HepG2 (cell line): Measurements from ENCODE around the gene ADARB2. TPM values are rescaled to one million over a fixed set of nuclear protein-coding genes. Genes with fewer than 3 reads are reported as not detected.

Experiments
- ATAC-seq: fragments of 200-7000 bp; cut with Tn5 transposase; 3 replicates; pipeline ENCODE4 v1.9.1; 2020; ENCODE audit warnings: mild to moderate bottlenecking, moderate library complexity
- BruUV-seq: library from RNA; stranded (reverse); fragments of 400-500 nt; replicated peaks from 2 replicates; lab custom pipeline; 2021; lab: Mats Ljungman, UMichigan
- CTCF ChIA-PET: fragments of 300-600 bp; formaldehyde crosslinking; extraction: SDS; loops from one replicate; lab custom pipeline; 2021; ENCODE audit warnings: low total read pairs, inconsistent platforms, low intra/inter-chr PET ratio; lab: Yijun Ruan, JAX
- POLR2A ChIA-PET: fragments of 350-600 bp; sonication (Branson Sonifier 250); formaldehyde crosslinking; loops from one replicate; lab custom pipeline; 2020; ENCODE audit warnings: antibody characterized with exemption, inconsistent platforms; lab: Yijun Ruan, JAX
- DNase-seq: peaks from one replicate; pipeline ENCODE4 v3.0.0-alpha.2; 2015; ENCODE audit warnings: low spot score
- FAIRE-seq: peaks from 3 replicates; lab custom pipeline; 2011; peaks lifted over from hg19 to GRCh38; lab: Jason Lieb, UNC
- H2AFZ ChIP-seq: one replicate; pipeline ENCODE4 v1.6.1; 2011; ENCODE audit warnings: low read length, inconsistent platforms
- H3K27ac ChIP-seq: fragments of 300-600 bp; 3 replicates; pipeline ENCODE4 v1.8.0; 2011; ENCODE audit warnings: mixed run types, mild to moderate bottlenecking, mixed read lengths, low read length, inconsistent platforms; ENCODE audit not compliant: insufficient read depth; ENCODE audit errors: extremely low read length
- H3K27me3 ChIP-seq, 2 experiments: fragments of 200-600 bp in 1 of 2; 2 replicates in 1 of 2; 3 replicates in 1 of 2; pipeline versions ENCODE4 v1.6.0 to v1.8.0; 2011; ENCODE audit warnings: low read length in 2 of 2, mild to moderate bottlenecking in 2 of 2, moderate library complexity in 2 of 2, inconsistent platforms in 1 of 2; ENCODE audit not compliant: insufficient read depth in 2 of 2, control insufficient read depth in 1 of 2
- H3K36me3 ChIP-seq, 2 experiments: fragments of 200-600 bp in 1 of 2; replicated peaks in 1 of 2; 2 replicates in 1 of 2; 3 replicates in 1 of 2; pipeline versions ENCODE4 v1.5.1 to v1.8.0; 2011; ENCODE audit warnings: low read length in 2 of 2, inconsistent platforms in 1 of 2; ENCODE audit not compliant: insufficient read depth in 2 of 2, control insufficient read depth in 1 of 2
- H3K4me1 ChIP-seq: 2 replicates; pipeline ENCODE4 v1.5.1; 2012; ENCODE audit warnings: low read length, inconsistent platforms; ENCODE audit not compliant: insufficient read depth
- H3K4me2 ChIP-seq: 2 replicates; pipeline ENCODE4 v1.6.0; 2011; ENCODE audit warnings: low read depth, low read length, inconsistent platforms
- H3K4me3 ChIP-seq, 3 experiments: fragments of 200-600 bp in 1 of 3; sonication (generic), shearing (Covaris generic) in 1 of 3; replicated peaks in 1 of 3; 2 replicates each; pipeline ENCODE4 v1.5.1; 2011 to 2016; ENCODE audit warnings: low read length in 3 of 3, inconsistent platforms in 2 of 3, low read depth in 2 of 3, mild to moderate bottlenecking in 2 of 3, control low read depth in 1 of 3, mixed read lengths in 1 of 3; ENCODE audit not compliant: insufficient read depth in 1 of 3
- H3K79me2 ChIP-seq: one replicate; pipeline ENCODE4 v1.6.1; 2011; ENCODE audit warnings: low read length, inconsistent platforms; ENCODE audit not compliant: insufficient read depth
- H3K9ac ChIP-seq: 2 replicates; pipeline ENCODE4 v1.6.0; 2011; ENCODE audit warnings: mild to moderate bottlenecking, low read depth, low read length, inconsistent platforms; ENCODE audit not compliant: insufficient read depth
- H3K9me3 ChIP-seq: 2 replicates; pipeline ENCODE4 v1.5.1; 2012; ENCODE audit warnings: mild to moderate bottlenecking, low read length
- H4K20me1 ChIP-seq: 2 replicates; pipeline ENCODE4 v1.6.0; 2011; ENCODE audit warnings: inconsistent platforms, mild to moderate bottlenecking, low read length, moderate library complexity; ENCODE audit not compliant: insufficient read depth
- CREBL2 ChIP-seq: sonication (generic); formaldehyde crosslinking; IDR thresholded peaks from 2 replicates; pipeline ENCODE4 v1.8.1; 2023; ENCODE audit warnings: missing genetic modification reagents, mild to moderate bottlenecking, borderline replicate concordance
- FOXP4 ChIP-seq: sonication (generic); formaldehyde crosslinking; IDR thresholded peaks from 2 replicates; pipeline ENCODE4 v1.4.0; 2020; ENCODE audit warnings: missing genetic modification reagents
- IKZF1 ChIP-seq: fragments of 450-650 bp; IDR thresholded peaks from 2 replicates; pipeline ENCODE4 v1.7.1; 2016
- MAZ ChIP-seq, 2 experiments: sonication (generic) in 1 of 2; formaldehyde crosslinking in 1 of 2; IDR thresholded peaks; 2 replicates each; pipeline versions ENCODE4 v1.5.0 to v1.6.1; 2012 to 2020; ENCODE audit warnings: low read depth in 2 of 2, mild to moderate bottlenecking in 2 of 2, borderline replicate concordance in 1 of 2, improper control_type of control experiment in 1 of 2, low read length in 1 of 2, missing genetic modification reagents in 1 of 2, moderate library complexity in 1 of 2
- ONECUT2 ChIP-seq: sonication (generic); formaldehyde crosslinking; IDR thresholded peaks from 2 replicates; pipeline ENCODE4 v1.4.0; 2020; ENCODE audit warnings: missing genetic modification reagents
- SNRNP70 ChIP-seq: fragments of 200-400 bp; formaldehyde crosslinking; IDR thresholded peaks from 2 replicates; pipeline ENCODE4 v1.6.1; 2017; ENCODE audit warnings: mild to moderate bottlenecking, low read depth, low read length, moderate library complexity
- TERF1 ChIP-seq: sonication (generic); formaldehyde crosslinking; IDR thresholded peaks from 2 replicates; pipeline ENCODE4 v1.8.0; 2022; ENCODE audit warnings: mild to moderate bottlenecking, missing genetic modification reagents, moderate library complexity
- YEATS2 ChIP-seq: sonication (generic); formaldehyde crosslinking; IDR thresholded peaks from 2 replicates; pipeline ENCODE4 v1.4.0; 2020; ENCODE audit warnings: missing genetic modification reagents, borderline replicate concordance
- ZNF280B ChIP-seq: sonication (generic); formaldehyde crosslinking; IDR thresholded peaks from 2 replicates; pipeline ENCODE4 v1.5.0; 2020; ENCODE audit warnings: missing genetic modification reagents, mild to moderate bottlenecking, borderline replicate concordance
- ZSCAN29 ChIP-seq: sonication (generic); formaldehyde crosslinking; conservative IDR thresholded peaks from 2 replicates; pipeline ENCODE4 v1.4.0; 2020; ENCODE audit warnings: mild to moderate bottlenecking, missing genetic modification reagents
- WGBS: methylation state at CpG from one replicate; pipeline ENCODE4 v1.1.6; 2017; ENCODE audit warnings: low lambda C conversion rate; 5-methylcytosine and 5-hydroxymethylcytosine counted together
- in situ Hi-C: cut with HindIII; loops from 2 replicates; pipeline ENCODE4 v1.10.0; 2017; ENCODE audit warnings: low pct_unique_long_range_greater_than_20kb; ENCODE audit not compliant: extremely low pct_ligation_motif_present
- intact Hi-C: fragments of 100-400 bp; cut with micrococcal nuclease; formaldehyde crosslinking; loops from one replicate; pipeline ENCODE4 v1.10.0; 2022; ENCODE audit not compliant: unreplicated experiment
- polyA plus RNA-seq, 8 experiments: library from polyadenylated mRNA; depleted of rRNA in 3 of 8; stranded (reverse) in 7 of 8; unstranded in 1 of 8; fragments of >200 nt; fragmentation: Illumina TruSeq in 4 of 8; extraction: Trizol in 4 of 8; gene quantifications; 2 replicates each; pipeline versions ENCODE4 v1.2.1 to v1.2.3, GENCODE V29; 2011 to 2016; ENCODE audit warnings: low read depth in 4 of 8, missing spikeins in 1 of 8, mixed read lengths in 1 of 8; ENCODE audit not compliant: insufficient read depth in 1 of 8
- total RNA-seq, 5 experiments: library from RNA; depleted of rRNA; stranded (reverse); fragments of >200 nt; fragmentation: Illumina TruSeq; extraction: Trizol; gene quantifications; 2 replicates each; pipeline ENCODE4 v1.2.3, GENCODE V29; 2016; ENCODE audit warnings: low read depth in 1 of 5

ADARB2 gene
- total and polyA plus RNA-seq, 2 of the 13 experiments (the other 11 are each of a cell fraction or from before 2014, with no cell fraction given): not detected

- ChIA-PET CTCF (no interaction called here), POLR2A (no interaction called here)
- peaks cover 7 to 50% of the 10 kb centered on the region in 2 experiments; a peak in 4 of 5 replicates for H3K27me3 ChIP-seq
- ATAC-seq: no peak
- H3K36me3 ChIP-seq: no peaks in the 10 kb centered on the region
- no peak overlapping the region for H3K27ac ChIP-seq
- H3K4me1 ChIP-seq: peaks cover 5% of the 10 kb centered on the region
- in situ Hi-C loops: no loop called here
- 24% methylated on average over 11 of the region's 11 CpGs for WGBS
- H4K20me1 ChIP-seq: no peaks in the 10 kb centered on the region
- H2AFZ ChIP-seq: no peak overlapping the region
- intact Hi-C loops: no loop called here
- H3K79me2 ChIP-seq: no peaks in the 10 kb centered on the region
- H3K9me3 ChIP-seq: no peaks in the 10 kb centered on the region
- no peak overlapping the region for H3K4me3 ChIP-seq
- H3K9ac ChIP-seq: no peak overlapping the region
- BruUV-seq: no TSS peak
- TF ChIP-seq YEATS2 (CRISPR knock-in tag): no peak
- no peak for TF ChIP-seq TERF1 (CRISPR knock-in tag)
- TF ChIP-seq MAZ (IDR thresholded peaks at IDR 0.05; ENCODE audit: borderline replicate concordance, low read depth, low read length): no peak
- TF ChIP-seq MAZ (CRISPR knock-in tag; IDR thresholded peaks at IDR 0.05; ENCODE audit: low read depth): no peak
- TF ChIP-seq CREBL2: no peak
- no peak for TF ChIP-seq IKZF1
- no peak for TF ChIP-seq FOXP4 (CRISPR knock-in tag)
- no peak for TF ChIP-seq SNRNP70
- TF ChIP-seq ZSCAN29 (CRISPR knock-in tag): no peak
- no peak for TF ChIP-seq ZNF280B (CRISPR knock-in tag)
- no peak for TF ChIP-seq ONECUT2 (CRISPR knock-in tag)
- TF ChIP-seq, all 625 proteins: peak for 0
- DNase-seq: no peak
- no peak overlapping the region for H3K4me2 ChIP-seq
- FAIRE-seq: no peak
These were observed 342.3 kb downstream of the ADARB2 start for GRCh38 chr10:1395025-1395480.
